GM18909 (cell line): ENCODE data around the gene RPS25.
"Not testable (repeated sequence)": the region's sequence is repeated elsewhere in the genome, so short reads cannot be mapped to it uniquely, and the experiment has no call there.

ENCODE experiments used
- ATAC-seq: cut with Tn5 transposase; IDR thresholded peaks from one replicate; pipeline ENCODE4 v1.9.1; 2021; ENCODE audit warnings: mild to moderate bottlenecking; ENCODE audit not compliant: unreplicated experiment, poor library complexity

RPS25 gene

GRCh38 chr11:118979434-118979833, 38.7 kb downstream of the RPS25 start:
- ATAC-seq, result no peak

- ATAC-seq, result no peak
Observed at GRCh38 chr11:118975771-118976709, 42.1 kb downstream of the RPS25 start.

- no peak for ATAC-seq
Observed at GRCh38 chr11:118973985-118974384, 44.2 kb downstream of the RPS25 start.

- ATAC-seq, result no peak
Observed at GRCh38 chr11:118971646-118972045, 46.5 kb downstream of the RPS25 start, which contains the start of gene FOXR1. Gene FOXR1 (plus strand): TSS chr11:118971761. CDS start chr11:118971932, 171 bp downstream.

GRCh38 chr11:118969508-118969907, 48.6 kb downstream of the RPS25 start:
- ATAC-seq, result not testable (repeated sequence)
